Fibroblast of lung (primary cell): ENCODE data around the gene IPO11. TPM values are rescaled to one million over a fixed set of nuclear protein-coding genes. Genes with fewer than 3 reads are reported as not detected.

Experiments used
- DNase-seq, 2 donors: peaks; one replicate each; pipeline versions ENCODE4 v3.0.0 to v3.0.0-alpha.2; 2010; ENCODE audit warnings: low read depth in 2 of 2
- H2AFZ ChIP-seq: 2 replicates; pipeline ENCODE4 v1.5.1; 2012; ENCODE audit warnings: low read length, control low read depth, inconsistent platforms
- H3K27ac ChIP-seq: 2 replicates; pipeline ENCODE4 v1.5.1; 2011; ENCODE audit warnings: low read length, control low read depth; ENCODE audit not compliant: insufficient read depth
- H3K27me3 ChIP-seq: 2 replicates; pipeline ENCODE4 v1.5.1; 2011; ENCODE audit warnings: mild to moderate bottlenecking, low read length; ENCODE audit not compliant: control insufficient read depth, insufficient read depth
- H3K36me3 ChIP-seq: 2 replicates; pipeline ENCODE4 v1.5.1; 2011; ENCODE audit warnings: low read length; ENCODE audit not compliant: control insufficient read depth, insufficient read depth
- H3K4me1 ChIP-seq: 2 replicates; pipeline ENCODE4 v1.5.1; 2011; ENCODE audit warnings: low read length; ENCODE audit not compliant: control insufficient read depth, insufficient read depth; ENCODE audit errors: extremely low read depth
- H3K4me2 ChIP-seq: 2 replicates; pipeline ENCODE4 v1.5.1; 2011; ENCODE audit warnings: low read length, control low read depth; ENCODE audit not compliant: insufficient read depth; ENCODE audit errors: extremely low read depth
- H3K4me3 ChIP-seq, 4 experiments: fragments of 200-600 bp in 1 of 4; sonication (generic) in 1 of 4; replicated peaks in 1 of 4; 2 replicates each; pipeline ENCODE4 v1.5.1; 2011 to 2016; ENCODE audit warnings: low read length in 4 of 4, low read depth in 3 of 4, mild to moderate bottlenecking in 3 of 4, control low read depth in 2 of 4, inconsistent platforms in 1 of 4, mixed read lengths in 1 of 4; ENCODE audit not compliant: insufficient read depth in 1 of 4; ENCODE audit errors: control extremely low read depth in 1 of 4
- H3K79me2 ChIP-seq: 2 replicates; pipeline ENCODE4 v1.5.1; 2012; ENCODE audit warnings: mild to moderate bottlenecking, low read length, inconsistent platforms; ENCODE audit not compliant: control insufficient read depth, insufficient read depth
- H3K9ac ChIP-seq: 2 replicates; pipeline ENCODE4 v1.5.1; 2011; ENCODE audit warnings: mild to moderate bottlenecking, low read length, control low read depth; ENCODE audit not compliant: insufficient read depth
- H3K9me3 ChIP-seq: 2 replicates; pipeline ENCODE4 v1.5.1; 2012; ENCODE audit warnings: low read depth, low read length; ENCODE audit not compliant: control insufficient read depth, insufficient read depth
- H4K20me1 ChIP-seq: 2 replicates; pipeline ENCODE4 v1.5.1; 2011; ENCODE audit warnings: low read length; ENCODE audit not compliant: control insufficient read depth, insufficient read depth; ENCODE audit errors: extremely low read depth
- EZH2 ChIP-seq: IDR thresholded peaks from 2 replicates; pipeline ENCODE4 v1.5.1; 2012; ENCODE audit warnings: low read length, control low read depth, mild to moderate bottlenecking; ENCODE audit errors: missing control alignments
- polyA plus RNA-seq, 2 donors: library from polyadenylated mRNA; depleted of rRNA in 1 of 2; stranded (reverse) in 1 of 2; unstranded in 1 of 2; fragments of >200 nt; gene quantifications; 2 replicates each; pipeline ENCODE4 v1.2.1, GENCODE V29; 2011 to 2012; ENCODE audit warnings: missing spikeins in 1 of 2
- total RNA-seq: library from RNA; depleted of rRNA; stranded (reverse); fragments of >200 nt; gene quantifications from 2 replicates; pipeline ENCODE4 v1.2.1, GENCODE V29; 2014
- TF ChIP-seq, protein P1 (sequence below), 2 donors: IDR thresholded peaks in 1 of 2; conservative IDR thresholded peaks in 1 of 2; 1 replicate in 1 of 2; 2 replicates in 1 of 2; pipeline ENCODE4 v1.5.1; 2011 to 2012; ENCODE audit warnings: low read length in 2 of 2, control low read depth in 1 of 2, inconsistent platforms in 1 of 2, low read depth in 1 of 2, mild to moderate bottlenecking in 1 of 2

The IPO11 gene
- total and polyA plus RNA-seq, 2 donors (not counting 1 experiment from before 2014, with no cell fraction given): 19.9 to 28.2 TPM

GRCh38 chr5:62590387-62590786 is 177.8 kb downstream of the IPO11 start:
- H3K4me2 ChIP-seq: no peak overlapping the region
- no peak overlapping the region for H3K9ac ChIP-seq
- H3K4me1 ChIP-seq: no peaks in the 10 kb centered on the region
- no peak for DNase-seq
- no peaks in the 10 kb centered on the region for H3K36me3 ChIP-seq
- no peak for TF ChIP-seq EZH2
- TF ChIP-seq, protein P1, sequence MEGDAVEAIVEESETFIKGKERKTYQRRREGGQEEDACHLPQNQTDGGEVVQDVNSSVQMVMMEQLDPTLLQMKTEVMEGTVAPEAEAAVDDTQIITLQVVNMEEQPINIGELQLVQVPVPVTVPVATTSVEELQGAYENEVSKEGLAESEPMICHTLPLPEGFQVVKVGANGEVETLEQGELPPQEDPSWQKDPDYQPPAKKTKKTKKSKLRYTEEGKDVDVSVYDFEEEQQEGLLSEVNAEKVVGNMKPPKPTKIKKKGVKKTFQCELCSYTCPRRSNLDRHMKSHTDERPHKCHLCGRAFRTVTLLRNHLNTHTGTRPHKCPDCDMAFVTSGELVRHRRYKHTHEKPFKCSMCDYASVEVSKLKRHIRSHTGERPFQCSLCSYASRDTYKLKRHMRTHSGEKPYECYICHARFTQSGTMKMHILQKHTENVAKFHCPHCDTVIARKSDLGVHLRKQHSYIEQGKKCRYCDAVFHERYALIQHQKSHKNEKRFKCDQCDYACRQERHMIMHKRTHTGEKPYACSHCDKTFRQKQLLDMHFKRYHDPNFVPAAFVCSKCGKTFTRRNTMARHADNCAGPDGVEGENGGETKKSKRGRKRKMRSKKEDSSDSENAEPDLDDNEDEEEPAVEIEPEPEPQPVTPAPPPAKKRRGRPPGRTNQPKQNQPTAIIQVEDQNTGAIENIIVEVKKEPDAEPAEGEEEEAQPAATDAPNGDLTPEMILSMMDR (conservative IDR thresholded peaks at IDR 0.05 in 1 of 2, IDR thresholded peaks at IDR 0.05 in 1 of 2; ENCODE audit: low read depth in 1 of 2, low read length in 2 of 2): no peak
- no peaks in the 10 kb centered on the region for H3K9me3 ChIP-seq
- no peaks in the 10 kb centered on the region for H3K79me2 ChIP-seq
- no peak overlapping the region for H2AFZ ChIP-seq
- H3K27me3 ChIP-seq: no peaks in the 10 kb centered on the region
- no peaks in the 10 kb centered on the region for H4K20me1 ChIP-seq
- H3K4me3 ChIP-seq: no peak overlapping the region
- no peak overlapping the region for H3K27ac ChIP-seq

DNA sequence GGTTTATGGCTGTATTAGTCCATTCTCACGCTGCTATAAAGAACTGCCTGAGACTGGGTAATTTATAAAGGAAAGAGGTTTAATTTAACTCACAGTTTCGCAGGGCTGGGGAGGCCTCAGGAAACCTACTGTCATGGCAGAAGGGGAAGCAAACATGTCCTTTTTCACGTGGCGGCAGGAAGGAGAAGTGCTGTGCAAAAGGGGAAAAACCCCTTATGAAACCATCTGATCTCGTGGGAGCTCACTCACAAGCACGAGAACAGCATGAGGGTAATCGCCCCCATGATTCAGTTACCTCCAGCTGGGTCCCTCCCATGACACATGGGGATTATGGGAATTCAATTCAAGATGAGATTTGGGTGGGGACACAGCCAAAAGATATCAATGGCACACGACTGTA is 180.0 kb downstream of the IPO11 start:
- Histone ChIP-seq H3K27me3 (no peaks in the 10 kb centered on the region), H3K9me3 (no peaks in the 10 kb centered on the region), H3K36me3 (no peaks in the 10 kb centered on the region), H3K4me2 (no peak overlapping the region), H3K27ac (no peak overlapping the region), H4K20me1 (no peaks in the 10 kb centered on the region), H3K4me1 (no peaks in the 10 kb centered on the region), H2AFZ (no peak overlapping the region), H3K4me3 (no peak overlapping the region), H3K9ac (no peak overlapping the region), H3K79me2 (no peaks in the 10 kb centered on the region)
- TF ChIP-seq EZH2: no peak
- TF ChIP-seq, protein P1 (conservative IDR thresholded peaks at IDR 0.05 in 1 of 2, IDR thresholded peaks at IDR 0.05 in 1 of 2; ENCODE audit: low read depth in 1 of 2, low read length in 2 of 2): no peak
- DNase-seq: no peak

DNA sequence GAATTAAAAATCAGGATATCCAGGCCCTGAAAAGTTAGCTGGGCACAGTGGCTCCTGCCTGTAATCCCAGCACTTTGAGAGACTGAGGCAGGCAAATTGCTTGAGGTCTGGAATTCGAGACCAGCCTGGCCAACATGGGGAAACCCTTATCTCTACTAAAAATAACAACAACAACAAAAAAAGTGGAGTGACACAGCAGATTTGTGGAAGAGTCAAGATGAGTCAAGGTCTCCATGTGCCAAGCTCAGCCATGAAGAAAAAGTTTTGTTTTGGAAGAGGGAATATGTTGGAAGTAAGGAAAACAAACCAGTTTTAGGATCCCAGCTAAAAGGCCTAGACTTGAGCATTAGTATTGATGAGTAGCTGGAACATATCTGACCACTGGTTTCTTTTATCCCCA is 180.8 kb downstream of the IPO11 start:
- Histone ChIP-seq H3K4me2 (no peak overlapping the region), H3K4me1 (no peaks in the 10 kb centered on the region), H4K20me1 (no peaks in the 10 kb centered on the region), H3K79me2 (no peaks in the 10 kb centered on the region), H3K9ac (no peak overlapping the region), H3K27ac (peak overlapping the region; percentile 13), H2AFZ (no peak overlapping the region), H3K4me3 (no peak overlapping the region), H3K36me3 (no peaks in the 10 kb centered on the region), H3K27me3 (no peaks in the 10 kb centered on the region), H3K9me3 (no peaks in the 10 kb centered on the region)
- TF ChIP-seq, protein P1 (conservative IDR thresholded peaks at IDR 0.05 in 1 of 2, IDR thresholded peaks at IDR 0.05 in 1 of 2; ENCODE audit: low read depth in 1 of 2, low read length in 2 of 2): no peak
- no peak for TF ChIP-seq EZH2
- peak; percentile 20 to 25 for DNase-seq
